HUES48 (cell line): ENCODE results near the gene SERINC2.

Source experiments
- H3K27ac ChIP-seq: one replicate; pipeline ENCODE4 v1.7.0; 2013; ENCODE audit warnings: low read depth, low read length, inconsistent platforms
- H3K27me3 ChIP-seq: 2 replicates; pipeline ENCODE4 v1.6.1; 2013; ENCODE audit warnings: mild to moderate bottlenecking, low read length; ENCODE audit not compliant: control insufficient read depth, insufficient read depth
- H3K36me3 ChIP-seq: 2 replicates; pipeline ENCODE4 v1.6.1; 2013; ENCODE audit warnings: low read length; ENCODE audit not compliant: control insufficient read depth, insufficient read depth
- H3K4me1 ChIP-seq: 2 replicates; pipeline ENCODE4 v1.6.1; 2013; ENCODE audit warnings: mild to moderate bottlenecking, low read length; ENCODE audit not compliant: control insufficient read depth, insufficient read depth
- H3K4me3 ChIP-seq: 2 replicates; pipeline ENCODE4 v1.5.1; 2013; ENCODE audit warnings: mild to moderate bottlenecking, low read depth, low read length
- H3K9ac ChIP-seq: 2 replicates; pipeline ENCODE4 v1.6.1; 2013; ENCODE audit warnings: mild to moderate bottlenecking, low read depth, low read length, moderate library complexity
- H3K9me3 ChIP-seq: 2 replicates; pipeline ENCODE4 v1.6.1; 2013; ENCODE audit warnings: low read length; ENCODE audit not compliant: control insufficient read depth, insufficient read depth

The SERINC2 gene

GRCh38 chr1:31416101-31416736 lies 3.2 kb downstream of the SERINC2 start:
- H3K36me3 ChIP-seq: peaks cover 9% of the 10 kb centered on the region; the same call in 1 of the 2 replicates
- H3K4me3 ChIP-seq: no peak overlapping the region
- H3K9ac ChIP-seq: no peak overlapping the region
- no peaks in the 10 kb centered on the region for H3K9me3 ChIP-seq
- no peak overlapping the region for H3K27ac ChIP-seq
- H3K4me1 ChIP-seq: peaks cover 14% of the 10 kb centered on the region
- H3K27me3 ChIP-seq: peaks cover 7% of the 10 kb centered on the region

GRCh38 chr1:31417148-31417547 lies 4.1 kb downstream of the SERINC2 start:
- Histone ChIP-seq H3K9me3 (no peaks in the 10 kb centered on the region), H3K4me1 (peaks cover 17% of the 10 kb centered on the region), H3K27me3 (peaks cover 4% of the 10 kb centered on the region), H3K36me3 (peaks cover 9% of the 10 kb centered on the region; the same call in 1 of the 2 replicates), H3K4me3 (no peak overlapping the region), H3K27ac (no peak overlapping the region), H3K9ac (no peak overlapping the region)

- Histone ChIP-seq H3K27me3 (no peaks in the 10 kb centered on the region), H3K4me1 (peaks cover 13% of the 10 kb centered on the region), H3K36me3 (peaks cover 9% of the 10 kb centered on the region; the same call in 1 of the 2 replicates), H3K9me3 (no peaks in the 10 kb centered on the region), H3K27ac (no peak overlapping the region), H3K4me3 (no peak overlapping the region), H3K9ac (no peak overlapping the region)
Observed at GRCh38 chr1:31418626-31419323, 5.8 kb downstream of the SERINC2 start.

GRCh38 chr1:31420716-31421115 lies 7.7 kb downstream of the SERINC2 start:
- Histone ChIP-seq H3K27ac (no peak overlapping the region), H3K9ac (no peak overlapping the region), H3K9me3 (no peaks in the 10 kb centered on the region), H3K27me3 (no peaks in the 10 kb centered on the region), H3K36me3 (peaks cover 8% of the 10 kb centered on the region; the same call in 1 of the 2 replicates), H3K4me3 (no peak overlapping the region), H3K4me1 (peaks cover 5% of the 10 kb centered on the region)

GRCh38 chr1:31421371-31422040 lies 8.5 kb downstream of the SERINC2 start:
- H3K4me3 ChIP-seq: no peak overlapping the region
- no peak overlapping the region for H3K9ac ChIP-seq
- H3K27me3 ChIP-seq: no peaks in the 10 kb centered on the region
- no peaks in the 10 kb centered on the region for H3K9me3 ChIP-seq
- no peak overlapping the region for H3K27ac ChIP-seq
- peaks cover 7% of the 10 kb centered on the region; the same call in 1 of the 2 replicates for H3K36me3 ChIP-seq
- H3K4me1 ChIP-seq: peaks cover 5% of the 10 kb centered on the region

- no peaks in the 10 kb centered on the region for H3K9me3 ChIP-seq
- no peak overlapping the region for H3K4me3 ChIP-seq
- peaks cover 5% of the 10 kb centered on the region for H3K4me1 ChIP-seq
- H3K27ac ChIP-seq: no peak overlapping the region
- no peak overlapping the region for H3K9ac ChIP-seq
- H3K36me3 ChIP-seq: peaks cover 13% of the 10 kb centered on the region
- no peaks in the 10 kb centered on the region for H3K27me3 ChIP-seq
Observed at GRCh38 chr1:31422505-31423319, 9.7 kb downstream of the SERINC2 start.

- no peaks in the 10 kb centered on the region for H3K27me3 ChIP-seq
- H3K27ac ChIP-seq: no peak overlapping the region
- peaks cover 13% of the 10 kb centered on the region for H3K36me3 ChIP-seq
- H3K4me1 ChIP-seq: peaks cover 5% of the 10 kb centered on the region
- no peak overlapping the region for H3K9ac ChIP-seq
- no peak overlapping the region for H3K4me3 ChIP-seq
- H3K9me3 ChIP-seq: no peaks in the 10 kb centered on the region
Observed at GRCh38 chr1:31423418-31423947, 10.5 kb downstream of the SERINC2 start.

DNA sequence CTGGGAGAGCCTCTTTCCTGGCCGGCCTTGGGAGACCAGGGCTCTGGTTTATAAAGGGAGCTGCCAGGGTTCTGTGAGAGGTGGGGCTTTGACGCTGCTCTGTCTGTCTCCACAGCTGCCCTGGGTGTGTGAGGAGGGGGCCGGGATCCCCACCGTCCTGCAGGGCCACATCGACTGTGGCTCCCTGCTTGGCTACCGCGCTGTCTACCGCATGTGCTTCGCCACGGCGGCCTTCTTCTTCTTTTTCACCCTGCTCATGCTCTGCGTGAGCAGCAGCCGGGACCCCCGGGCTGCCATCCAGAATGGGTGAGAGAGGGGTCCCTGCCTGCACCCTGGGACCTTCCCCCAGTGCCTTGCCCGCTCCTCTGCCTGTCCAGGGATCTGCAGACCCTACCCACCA lies 11.6 kb downstream of the SERINC2 start:
- peaks cover 5% of the 10 kb centered on the region for H3K4me1 ChIP-seq
- H3K36me3 ChIP-seq: peaks cover 15% of the 10 kb centered on the region
- no peak overlapping the region for H3K9ac ChIP-seq
- H3K4me3 ChIP-seq: no peak overlapping the region
- H3K27me3 ChIP-seq: no peaks in the 10 kb centered on the region
- H3K27ac ChIP-seq: no peak overlapping the region
- no peaks in the 10 kb centered on the region for H3K9me3 ChIP-seq

- H3K27me3 ChIP-seq: no peaks in the 10 kb centered on the region
- H3K27ac ChIP-seq: no peak overlapping the region
- peaks cover 15% of the 10 kb centered on the region for H3K36me3 ChIP-seq
- H3K9me3 ChIP-seq: no peaks in the 10 kb centered on the region
- H3K9ac ChIP-seq: no peak overlapping the region
- no peak overlapping the region for H3K4me3 ChIP-seq
- peaks cover 5% of the 10 kb centered on the region for H3K4me1 ChIP-seq
Observed at GRCh38 chr1:31425301-31426081, 12.5 kb downstream of the SERINC2 start.
